ENCODE data around the gene ATG4A. TPM values are rescaled to one million over a fixed set of nuclear protein-coding genes. Genes with fewer than 3 reads are reported as not detected.

ATG4A gene
- total RNA-seq, 3 donors from 2014 or later = 9.8 to 12.5 (median 10.2) TPM

DNA sequence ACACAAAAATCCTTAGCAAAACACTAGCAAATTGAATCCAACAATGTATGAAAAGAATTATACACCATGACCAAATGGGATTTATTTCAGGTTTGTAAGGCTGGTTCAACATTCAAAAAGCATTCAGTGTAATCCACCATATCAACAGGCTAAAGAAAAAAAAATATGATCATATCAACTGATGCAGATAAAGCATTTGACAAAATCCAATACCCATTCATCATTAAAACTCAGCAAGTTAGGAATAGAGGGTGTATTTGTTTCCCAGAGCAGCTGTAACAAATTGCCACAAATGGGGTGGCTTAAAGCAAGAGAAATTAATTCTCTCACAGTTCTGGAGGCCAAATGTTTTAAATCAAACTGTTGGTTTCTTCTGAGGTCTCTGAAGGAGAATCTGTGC, 36.0 kb upstream of the ATG4A start:
- Histone ChIP-seq H3K9me3 (no peaks in the 10 kb centered on the region), H3K36me3 (no peaks in the 10 kb centered on the region), H3K27me3 (peaks cover 0 to 53% of the 10 kb centered on the region in 2 donors), H3K4me1 (no peaks in the 10 kb centered on the region), H3K4me3 (no peak overlapping the region), H3K27ac (no peak overlapping the region)
- DNase-seq (ENCODE audit: low spot score in 2 of 2) = no peak
- no peak for TF ChIP-seq POLR2AphosphoS5 (IDR thresholded peaks at IDR 0.05)
- TF ChIP-seq, protein P1, sequence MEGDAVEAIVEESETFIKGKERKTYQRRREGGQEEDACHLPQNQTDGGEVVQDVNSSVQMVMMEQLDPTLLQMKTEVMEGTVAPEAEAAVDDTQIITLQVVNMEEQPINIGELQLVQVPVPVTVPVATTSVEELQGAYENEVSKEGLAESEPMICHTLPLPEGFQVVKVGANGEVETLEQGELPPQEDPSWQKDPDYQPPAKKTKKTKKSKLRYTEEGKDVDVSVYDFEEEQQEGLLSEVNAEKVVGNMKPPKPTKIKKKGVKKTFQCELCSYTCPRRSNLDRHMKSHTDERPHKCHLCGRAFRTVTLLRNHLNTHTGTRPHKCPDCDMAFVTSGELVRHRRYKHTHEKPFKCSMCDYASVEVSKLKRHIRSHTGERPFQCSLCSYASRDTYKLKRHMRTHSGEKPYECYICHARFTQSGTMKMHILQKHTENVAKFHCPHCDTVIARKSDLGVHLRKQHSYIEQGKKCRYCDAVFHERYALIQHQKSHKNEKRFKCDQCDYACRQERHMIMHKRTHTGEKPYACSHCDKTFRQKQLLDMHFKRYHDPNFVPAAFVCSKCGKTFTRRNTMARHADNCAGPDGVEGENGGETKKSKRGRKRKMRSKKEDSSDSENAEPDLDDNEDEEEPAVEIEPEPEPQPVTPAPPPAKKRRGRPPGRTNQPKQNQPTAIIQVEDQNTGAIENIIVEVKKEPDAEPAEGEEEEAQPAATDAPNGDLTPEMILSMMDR (IDR thresholded peaks at IDR 0.05) = no peak
- TF ChIP-seq POLR2A (IDR thresholded peaks at IDR 0.05) = no peak
- intact Hi-C loops (cut with DNase I; ENCODE audit: low total_unique reads) = no loop called here

DNA sequence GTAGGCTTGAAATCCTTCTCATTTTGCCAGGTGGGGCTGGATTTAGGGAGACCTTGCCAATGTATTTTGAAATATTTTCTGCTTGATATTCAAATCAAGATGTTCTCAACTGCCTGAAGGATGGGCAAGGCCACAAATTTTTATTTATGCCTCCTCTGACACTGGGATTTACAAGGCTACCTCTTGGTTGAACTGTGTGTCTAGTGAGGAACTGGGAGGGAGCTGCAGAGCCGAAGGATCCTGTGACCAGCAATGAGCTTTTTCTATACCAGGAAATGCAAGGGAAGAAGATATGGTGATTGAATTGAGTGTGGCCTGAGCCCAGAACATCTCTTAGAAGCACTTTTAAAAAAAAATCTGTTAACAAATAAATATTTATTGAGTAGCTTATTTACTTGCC, 31.8 kb upstream of the ATG4A start:
- intact Hi-C loops (cut with DNase I; ENCODE audit: low total_unique reads) = no loop called here

DNA sequence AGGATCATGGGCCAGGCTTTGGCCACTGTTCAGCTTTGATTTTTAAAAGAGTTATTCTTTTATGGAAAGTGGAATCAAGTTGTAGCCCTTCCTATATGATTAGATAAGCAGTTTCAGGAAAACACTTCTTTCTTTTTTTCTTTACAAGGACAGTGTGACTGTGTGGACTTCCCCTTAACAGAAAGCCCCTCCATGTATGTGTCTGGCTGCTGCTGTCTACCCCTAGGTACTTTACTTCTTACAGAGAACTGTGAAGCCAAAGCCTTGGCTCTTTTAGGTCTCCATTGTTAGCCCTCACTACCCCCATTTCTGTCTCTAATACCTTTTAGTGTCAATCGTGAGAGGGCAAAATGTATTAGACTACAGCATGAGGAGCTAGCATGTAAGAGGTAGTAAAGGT, 27.6 kb upstream of the ATG4A start:
- no peak overlapping the region for H3K27ac ChIP-seq
- DNase-seq (ENCODE audit: low spot score in 2 of 2) = no peak

More for the DNA sequence above, 31.8 kb upstream of the ATG4A start:
- no peak overlapping the region for H3K4me3 ChIP-seq
- no peaks in the 10 kb centered on the region for H3K36me3 ChIP-seq
- no peak overlapping the region for H3K27ac ChIP-seq
- no peak for TF ChIP-seq POLR2AphosphoS5 (IDR thresholded peaks at IDR 0.05)
- TF ChIP-seq, protein P1 (IDR thresholded peaks at IDR 0.05) = no peak
- no peak for TF ChIP-seq POLR2A (IDR thresholded peaks at IDR 0.05)
- no peaks in the 10 kb centered on the region for H3K4me1 ChIP-seq
- H3K9me3 ChIP-seq = no peaks in the 10 kb centered on the region
- peaks cover 0 to 54% of the 10 kb centered on the region in 2 donors for H3K27me3 ChIP-seq
- DNase-seq (ENCODE audit: low spot score in 2 of 2) = no peak

DNA sequence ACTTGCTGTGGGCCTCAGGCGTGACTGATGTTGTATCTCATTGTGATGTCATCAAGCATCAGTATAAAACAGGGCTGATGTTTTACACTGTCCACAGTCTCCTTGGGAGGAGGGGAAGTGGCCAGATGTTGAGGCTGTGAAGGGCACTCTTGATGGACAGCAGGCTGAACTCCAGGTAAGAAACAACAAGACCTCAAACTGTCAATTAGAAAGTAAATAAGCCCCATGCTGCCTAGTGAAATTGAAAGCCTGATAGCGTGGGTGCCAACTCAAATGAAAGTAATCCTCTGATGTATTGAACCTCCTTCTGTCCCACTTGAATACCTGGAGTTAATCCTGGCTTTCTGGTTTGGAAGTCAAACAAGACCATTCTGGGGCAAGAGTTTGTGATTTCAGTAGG, 27.0 kb upstream of the ATG4A start:
- intact Hi-C loops (cut with DNase I; ENCODE audit: low total_unique reads) = no loop called here
- H3K9me3 ChIP-seq = no peaks in the 10 kb centered on the region
- peaks cover 0 to 62% of the 10 kb centered on the region in 2 donors for H3K27me3 ChIP-seq
- no peak for DNase-seq (ENCODE audit: low spot score in 2 of 2)
- TF ChIP-seq POLR2A (IDR thresholded peaks at IDR 0.05) (no peak), POLR2AphosphoS5 (IDR thresholded peaks at IDR 0.05) (no peak)
- TF ChIP-seq, protein P1 (IDR thresholded peaks at IDR 0.05) = no peak
- H3K27ac ChIP-seq = no peak overlapping the region
- no peak overlapping the region for H3K4me3 ChIP-seq
- no peaks in the 10 kb centered on the region for H3K4me1 ChIP-seq
- no peaks in the 10 kb centered on the region for H3K36me3 ChIP-seq

More for the DNA sequence above, 27.6 kb upstream of the ATG4A start:
- no peaks in the 10 kb centered on the region for H3K4me1 ChIP-seq
- H3K36me3 ChIP-seq = no peaks in the 10 kb centered on the region
- H3K9me3 ChIP-seq = no peaks in the 10 kb centered on the region
- peaks cover 0 to 60% of the 10 kb centered on the region in 2 donors for H3K27me3 ChIP-seq
- no peak overlapping the region for H3K4me3 ChIP-seq
- no peak for TF ChIP-seq POLR2AphosphoS5 (IDR thresholded peaks at IDR 0.05)
- TF ChIP-seq, protein P1 (IDR thresholded peaks at IDR 0.05) = no peak
- no peak for TF ChIP-seq POLR2A (IDR thresholded peaks at IDR 0.05)
- intact Hi-C loops (cut with DNase I; ENCODE audit: low total_unique reads) = no loop called here

DNA sequence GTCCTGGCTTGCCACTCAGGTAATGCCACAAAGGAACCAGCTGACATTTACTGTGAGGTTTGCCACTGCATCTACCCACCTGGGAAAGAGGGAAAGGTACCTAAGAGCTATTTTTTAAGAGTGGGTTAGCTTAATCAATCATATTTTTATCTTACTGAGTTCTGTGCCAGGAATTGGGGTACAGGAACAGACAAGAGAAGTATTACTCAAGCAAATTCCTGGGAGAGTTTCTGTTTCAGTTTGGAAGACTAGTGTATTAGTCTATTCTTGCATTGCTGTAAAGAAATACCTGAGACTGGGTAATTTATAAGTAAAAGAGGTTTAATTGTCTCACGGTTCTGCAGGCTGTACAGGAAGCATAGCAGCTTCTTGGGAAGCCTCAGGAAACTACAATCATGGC, 23.5 kb upstream of the ATG4A start:
- Histone ChIP-seq H3K9me3 (no peaks in the 10 kb centered on the region), H3K27me3 (peaks cover 0 to 70% of the 10 kb centered on the region in 2 donors), H3K27ac (no peak overlapping the region), H3K4me1 (no peaks in the 10 kb centered on the region), H3K4me3 (no peak overlapping the region), H3K36me3 (no peaks in the 10 kb centered on the region)
- intact Hi-C loops (cut with DNase I; ENCODE audit: low total_unique reads) = no loop called here
- TF ChIP-seq POLR2A (IDR thresholded peaks at IDR 0.05) (no peak), POLR2AphosphoS5 (IDR thresholded peaks at IDR 0.05) (no peak)
- TF ChIP-seq, protein P1 (IDR thresholded peaks at IDR 0.05) = no peak
- no peak for DNase-seq (ENCODE audit: low spot score in 2 of 2)

All from breast epithelium (tissue), 4 donors.